Measurements from ENCODE around the gene RNF2. TPM values are rescaled to one million over a fixed set of nuclear protein-coding genes. Genes with fewer than 3 reads are reported as not detected.

The RNF2 gene
- polyA plus RNA-seq, 1 of the 3 experiments (the other 2 are of a cell fraction) = 20.1 TPM

DNA sequence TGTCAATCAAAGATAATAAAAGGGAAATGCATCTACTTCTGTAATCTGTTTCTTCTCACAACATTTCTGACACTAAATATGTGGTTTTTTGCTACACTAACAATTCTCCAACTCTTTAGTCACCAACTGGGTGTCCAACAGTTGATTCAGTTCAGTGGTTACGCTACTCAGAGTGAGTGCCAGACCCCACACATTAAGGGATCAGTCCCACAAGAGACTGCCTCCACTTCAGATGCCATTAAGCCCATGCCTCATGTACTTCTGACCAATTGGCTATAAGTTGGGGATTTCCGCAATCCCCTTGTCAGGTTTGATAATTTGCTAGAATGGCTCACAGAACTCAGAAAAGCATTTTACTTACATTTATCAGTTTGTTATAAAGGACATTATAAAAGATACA, 28.4 kb downstream of the RNF2 start:
- H3K4me2 ChIP-seq = no peak overlapping the region
- peaks cover 2% of the 10 kb centered on the region; the same call in 1 of the 2 replicates for H4K20me1 ChIP-seq (ENCODE audit: insufficient read depth)
- H3K4me3 ChIP-seq (ENCODE audit: low read depth in 2 of 2, low read length in 1 of 2) = no peak overlapping the region
- no peak overlapping the region for H2AFZ ChIP-seq (ENCODE audit: low read depth)
- no peak for DNase-seq
- H3K79me2 ChIP-seq (ENCODE audit: insufficient read depth) = peaks cover 96% of the 10 kb centered on the region
- no peak overlapping the region for H3K9ac ChIP-seq
- H3K9me2 ChIP-seq = no peaks in the 10 kb centered on the region
- CTCF ChIA-PET = no interaction called here
- POLR2A ChIA-PET = interaction anchor here (0.6 kb wide), 1 partner anchor 274 kb away, joined by 3 read pairs; no protein-coding TSS in a partner anchor
- no peak for TF ChIP-seq MXI1 (IDR thresholded peaks at IDR 0.05; ENCODE audit: low read depth, low read length)
- no peak for TF ChIP-seq FOSL2 (IDR thresholded peaks at IDR 0.05; ENCODE audit: borderline replicate concordance, low read depth)
- TF ChIP-seq, protein P1, sequence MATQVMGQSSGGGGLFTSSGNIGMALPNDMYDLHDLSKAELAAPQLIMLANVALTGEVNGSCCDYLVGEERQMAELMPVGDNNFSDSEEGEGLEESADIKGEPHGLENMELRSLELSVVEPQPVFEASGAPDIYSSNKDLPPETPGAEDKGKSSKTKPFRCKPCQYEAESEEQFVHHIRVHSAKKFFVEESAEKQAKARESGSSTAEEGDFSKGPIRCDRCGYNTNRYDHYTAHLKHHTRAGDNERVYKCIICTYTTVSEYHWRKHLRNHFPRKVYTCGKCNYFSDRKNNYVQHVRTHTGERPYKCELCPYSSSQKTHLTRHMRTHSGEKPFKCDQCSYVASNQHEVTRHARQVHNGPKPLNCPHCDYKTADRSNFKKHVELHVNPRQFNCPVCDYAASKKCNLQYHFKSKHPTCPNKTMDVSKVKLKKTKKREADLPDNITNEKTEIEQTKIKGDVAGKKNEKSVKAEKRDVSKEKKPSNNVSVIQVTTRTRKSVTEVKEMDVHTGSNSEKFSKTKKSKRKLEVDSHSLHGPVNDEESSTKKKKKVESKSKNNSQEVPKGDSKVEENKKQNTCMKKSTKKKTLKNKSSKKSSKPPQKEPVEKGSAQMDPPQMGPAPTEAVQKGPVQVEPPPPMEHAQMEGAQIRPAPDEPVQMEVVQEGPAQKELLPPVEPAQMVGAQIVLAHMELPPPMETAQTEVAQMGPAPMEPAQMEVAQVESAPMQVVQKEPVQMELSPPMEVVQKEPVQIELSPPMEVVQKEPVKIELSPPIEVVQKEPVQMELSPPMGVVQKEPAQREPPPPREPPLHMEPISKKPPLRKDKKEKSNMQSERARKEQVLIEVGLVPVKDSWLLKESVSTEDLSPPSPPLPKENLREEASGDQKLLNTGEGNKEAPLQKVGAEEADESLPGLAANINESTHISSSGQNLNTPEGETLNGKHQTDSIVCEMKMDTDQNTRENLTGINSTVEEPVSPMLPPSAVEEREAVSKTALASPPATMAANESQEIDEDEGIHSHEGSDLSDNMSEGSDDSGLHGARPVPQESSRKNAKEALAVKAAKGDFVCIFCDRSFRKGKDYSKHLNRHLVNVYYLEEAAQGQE (IDR thresholded peaks at IDR 0.05; ENCODE audit: low read depth, low read length) = no peak
- no peak for TF ChIP-seq POLR2AphosphoS5 (IDR thresholded peaks at IDR 0.05; ENCODE audit: low read depth, low read length)
- TF ChIP-seq, protein P2, sequence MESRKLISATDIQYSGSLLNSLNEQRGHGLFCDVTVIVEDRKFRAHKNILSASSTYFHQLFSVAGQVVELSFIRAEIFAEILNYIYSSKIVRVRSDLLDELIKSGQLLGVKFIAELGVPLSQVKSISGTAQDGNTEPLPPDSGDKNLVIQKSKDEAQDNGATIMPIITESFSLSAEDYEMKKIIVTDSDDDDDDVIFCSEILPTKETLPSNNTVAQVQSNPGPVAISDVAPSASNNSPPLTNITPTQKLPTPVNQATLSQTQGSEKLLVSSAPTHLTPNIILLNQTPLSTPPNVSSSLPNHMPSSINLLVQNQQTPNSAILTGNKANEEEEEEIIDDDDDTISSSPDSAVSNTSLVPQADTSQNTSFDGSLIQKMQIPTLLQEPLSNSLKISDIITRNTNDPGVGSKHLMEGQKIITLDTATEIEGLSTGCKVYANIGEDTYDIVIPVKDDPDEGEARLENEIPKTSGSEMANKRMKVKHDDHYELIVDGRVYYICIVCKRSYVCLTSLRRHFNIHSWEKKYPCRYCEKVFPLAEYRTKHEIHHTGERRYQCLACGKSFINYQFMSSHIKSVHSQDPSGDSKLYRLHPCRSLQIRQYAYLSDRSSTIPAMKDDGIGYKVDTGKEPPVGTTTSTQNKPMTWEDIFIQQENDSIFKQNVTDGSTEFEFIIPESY (IDR thresholded peaks at IDR 0.05; ENCODE audit: borderline replicate concordance, low read depth) = no peak
- TF ChIP-seq, protein P3, sequence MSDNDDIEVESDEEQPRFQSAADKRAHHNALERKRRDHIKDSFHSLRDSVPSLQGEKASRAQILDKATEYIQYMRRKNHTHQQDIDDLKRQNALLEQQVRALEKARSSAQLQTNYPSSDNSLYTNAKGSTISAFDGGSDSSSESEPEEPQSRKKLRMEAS (IDR thresholded peaks at IDR 0.05; ENCODE audit: low read depth) = no peak
- TF ChIP-seq, protein P4, sequence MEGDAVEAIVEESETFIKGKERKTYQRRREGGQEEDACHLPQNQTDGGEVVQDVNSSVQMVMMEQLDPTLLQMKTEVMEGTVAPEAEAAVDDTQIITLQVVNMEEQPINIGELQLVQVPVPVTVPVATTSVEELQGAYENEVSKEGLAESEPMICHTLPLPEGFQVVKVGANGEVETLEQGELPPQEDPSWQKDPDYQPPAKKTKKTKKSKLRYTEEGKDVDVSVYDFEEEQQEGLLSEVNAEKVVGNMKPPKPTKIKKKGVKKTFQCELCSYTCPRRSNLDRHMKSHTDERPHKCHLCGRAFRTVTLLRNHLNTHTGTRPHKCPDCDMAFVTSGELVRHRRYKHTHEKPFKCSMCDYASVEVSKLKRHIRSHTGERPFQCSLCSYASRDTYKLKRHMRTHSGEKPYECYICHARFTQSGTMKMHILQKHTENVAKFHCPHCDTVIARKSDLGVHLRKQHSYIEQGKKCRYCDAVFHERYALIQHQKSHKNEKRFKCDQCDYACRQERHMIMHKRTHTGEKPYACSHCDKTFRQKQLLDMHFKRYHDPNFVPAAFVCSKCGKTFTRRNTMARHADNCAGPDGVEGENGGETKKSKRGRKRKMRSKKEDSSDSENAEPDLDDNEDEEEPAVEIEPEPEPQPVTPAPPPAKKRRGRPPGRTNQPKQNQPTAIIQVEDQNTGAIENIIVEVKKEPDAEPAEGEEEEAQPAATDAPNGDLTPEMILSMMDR (IDR thresholded peaks at IDR 0.05) = no peak
- no peak for TF ChIP-seq NFIC (IDR thresholded peaks at IDR 0.05; ENCODE audit: borderline replicate concordance)
- no peak; the same call in 1 of the 2 replicates for TF ChIP-seq TCF12 (IDR thresholded peaks at IDR 0.05)
- WGBS (ENCODE audit: low lambda C conversion rate) = 91% methylated on average over 2 of the region's 2 CpGs
- no peak overlapping the region for H3K27ac ChIP-seq (ENCODE audit: low read depth in 2 of 2, low read length in 1 of 2)
- no peaks in the 10 kb centered on the region; a peak in 3 of 4 replicates for H3K4me1 ChIP-seq (ENCODE audit: control insufficient read depth in 1 of 2, insufficient read depth in 2 of 2, low read depth in 1 of 2, low read length in 1 of 2)
- no peaks in the 10 kb centered on the region for H3K9me3 ChIP-seq
- H3K27me3 ChIP-seq (ENCODE audit: insufficient read depth) = no peaks in the 10 kb centered on the region
- peaks cover 0 to 3% of the 10 kb centered on the region in 2 experiments for H3K36me3 ChIP-seq (replicated peaks in 1 of 2; ENCODE audit: control insufficient read depth in 1 of 2, insufficient read depth in 2 of 2, low read length in 1 of 2)
- H3F3A ChIP-seq (replicated peaks; ENCODE audit: insufficient read depth) = no peaks in the 10 kb centered on the region
